DND-41 (cell line): ENCODE data around the gene EYA2.

Experiments
- EZH2 ChIP-seq: IDR thresholded peaks from 3 replicates; pipeline ENCODE4 v1.6.1; 2012; ENCODE audit warnings: borderline replicate concordance, low read depth, mild to moderate bottlenecking, moderate library complexity, low read length, inconsistent platforms; ENCODE audit not compliant: severe bottlenecking
- TF ChIP-seq, protein P1 (sequence below): IDR thresholded peaks from 2 replicates; pipeline ENCODE4 v1.5.1; 2012; ENCODE audit warnings: borderline replicate concordance, low read length, moderate library complexity, mild to moderate bottlenecking; ENCODE audit not compliant: poor library complexity, severe bottlenecking; ENCODE audit errors: extremely low read depth

DNA sequence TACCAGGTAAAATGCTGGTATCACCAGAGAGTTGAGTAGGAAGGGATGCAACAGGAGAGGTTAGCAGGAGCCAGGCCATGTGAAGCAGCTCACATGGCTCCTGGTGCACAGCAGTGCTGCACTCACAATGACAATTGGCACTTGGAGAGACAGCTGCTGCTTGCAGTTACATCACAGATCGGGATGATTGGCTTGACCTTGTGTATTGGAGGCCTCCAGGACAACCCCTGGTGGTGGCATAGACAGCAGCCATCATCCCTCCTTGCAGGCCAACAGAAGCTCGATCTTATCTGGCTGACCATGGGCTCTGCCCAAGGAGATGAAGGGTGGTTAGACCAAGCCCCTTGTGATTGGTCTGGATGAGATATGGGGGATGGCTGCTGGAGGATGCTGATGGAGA, 73.0 kb downstream of the EYA2 start:
- no peak for TF ChIP-seq EZH2
- TF ChIP-seq, protein P1, sequence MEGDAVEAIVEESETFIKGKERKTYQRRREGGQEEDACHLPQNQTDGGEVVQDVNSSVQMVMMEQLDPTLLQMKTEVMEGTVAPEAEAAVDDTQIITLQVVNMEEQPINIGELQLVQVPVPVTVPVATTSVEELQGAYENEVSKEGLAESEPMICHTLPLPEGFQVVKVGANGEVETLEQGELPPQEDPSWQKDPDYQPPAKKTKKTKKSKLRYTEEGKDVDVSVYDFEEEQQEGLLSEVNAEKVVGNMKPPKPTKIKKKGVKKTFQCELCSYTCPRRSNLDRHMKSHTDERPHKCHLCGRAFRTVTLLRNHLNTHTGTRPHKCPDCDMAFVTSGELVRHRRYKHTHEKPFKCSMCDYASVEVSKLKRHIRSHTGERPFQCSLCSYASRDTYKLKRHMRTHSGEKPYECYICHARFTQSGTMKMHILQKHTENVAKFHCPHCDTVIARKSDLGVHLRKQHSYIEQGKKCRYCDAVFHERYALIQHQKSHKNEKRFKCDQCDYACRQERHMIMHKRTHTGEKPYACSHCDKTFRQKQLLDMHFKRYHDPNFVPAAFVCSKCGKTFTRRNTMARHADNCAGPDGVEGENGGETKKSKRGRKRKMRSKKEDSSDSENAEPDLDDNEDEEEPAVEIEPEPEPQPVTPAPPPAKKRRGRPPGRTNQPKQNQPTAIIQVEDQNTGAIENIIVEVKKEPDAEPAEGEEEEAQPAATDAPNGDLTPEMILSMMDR = no peak
